Activated CD4-positive, alpha-beta T cell treated with anti-CD3 and anti-CD28 coated beads, Interleukin-2, amount 10 ng/mL, durations not matched to agents 7 days and 5 days (primary cell): ENCODE results near the gene NDUFB10. TPM values are rescaled to one million over a fixed set of nuclear protein-coding genes. Genes with fewer than 3 reads are reported as not detected.
A peak's percentile ranks its signal among the peaks of the same experiment; 100 is the strongest.
"Not testable (repeated sequence)": the region's sequence is repeated elsewhere in the genome, so short reads cannot be mapped to it uniquely, and the experiment has no call there.

ENCODE experiments used
- CTCF ChIA-PET: fragments of 350-600 bp; sonication (Branson Sonifier 250); formaldehyde crosslinking; loops from one replicate; lab custom pipeline; 2021; ENCODE audit warnings: antibody characterized with exemption; lab: Charles Lee
- POLR2A ChIA-PET: fragments of 350-600 bp; sonication (Branson Sonifier 250); formaldehyde crosslinking; loops from one replicate; lab custom pipeline; 2021; ENCODE audit warnings: antibody characterized with exemption; lab: Charles Lee
- DNase-seq: peaks from one replicate; pipeline ENCODE4 v3.0.0-alpha.2; 2020
- H3K27ac Mint-ChIP-seq: one replicate; pipeline ENCODE4 v1.8.0; 2021; ENCODE audit warnings: mild to moderate bottlenecking, moderate library complexity, mixed read lengths
- H3K27me3 Mint-ChIP-seq: one replicate; pipeline ENCODE4 v1.8.0; 2021; ENCODE audit warnings: mixed read lengths
- H3K36me3 Mint-ChIP-seq: one replicate; pipeline ENCODE4 v1.8.0; 2021; ENCODE audit warnings: low read depth, mixed read lengths
- H3K4me1 Mint-ChIP-seq: one replicate; pipeline ENCODE4 v1.8.0; 2021; ENCODE audit warnings: mixed read lengths
- H3K4me3 Mint-ChIP-seq: one replicate; pipeline ENCODE4 v1.8.0; 2021; ENCODE audit warnings: mild to moderate bottlenecking, moderate library complexity, mixed read lengths
- H3K9me3 Mint-ChIP-seq: one replicate; pipeline ENCODE4 v1.8.0; 2021; ENCODE audit warnings: mixed read lengths
- total RNA-seq, 2 experiments: library from RNA; stranded (reverse); gene quantifications; one replicate each; pipeline ENCODE4 v1.2.3, GENCODE V29; 2021

The NDUFB10 gene
- total RNA-seq, 2 experiments from 2014 or later: 103 to 125 TPM

- Mint-ChIP-seq H3K36me3 (peaks cover 29% of the 10 kb centered on the region), H3K27me3 (no peaks in the 10 kb centered on the region), H3K9me3 (no peaks in the 10 kb centered on the region), H3K4me3 (peak overlapping the region; percentile 93), H3K27ac (peak overlapping the region; percentile 60), H3K4me1 (peaks cover 41% of the 10 kb centered on the region)
- no peak for DNase-seq
- ChIA-PET CTCF (interaction anchor here (1.0 to 2.0 kb wide), 3 partner anchors 8 to 132 kb away, joined by 3 to 6 read pairs (median 4); partner anchors contain the start of genes FAHD1 and HAGH), POLR2A (no interaction called here)
Observed at GRCh38 chr16:1958715-1959268, 546 bp upstream of the NDUFB10 start.

- no peaks in the 10 kb centered on the region for H3K9me3 Mint-ChIP-seq
- peaks cover 49% of the 10 kb centered on the region for H3K4me1 Mint-ChIP-seq
- no peak for DNase-seq
- H3K4me3 Mint-ChIP-seq: peak overlapping the region; percentile 93
- peaks cover 40% of the 10 kb centered on the region for H3K36me3 Mint-ChIP-seq
- CTCF ChIA-PET: interaction anchor here (1.1 kb wide), 1 partner anchor 61 kb away, joined by 3 read pairs; no protein-coding TSS in a partner anchor
- no peaks in the 10 kb centered on the region for H3K27me3 Mint-ChIP-seq
- peak overlapping the region; percentile 93 for H3K27ac Mint-ChIP-seq
- POLR2A ChIA-PET: no interaction called here
Observed at GRCh38 chr16:1960665-1961630, 1.6 kb downstream of the NDUFB10 start.

GRCh38 chr16:1961651-1962067 is 2.3 kb downstream of the NDUFB10 start:
- Mint-ChIP-seq H3K36me3 (peaks cover 40% of the 10 kb centered on the region), H3K4me1 (peaks cover 49% of the 10 kb centered on the region), H3K27ac (peak overlapping the region; percentile 66), H3K4me3 (peak overlapping the region; percentile 81), H3K9me3 (no peaks in the 10 kb centered on the region), H3K27me3 (no peaks in the 10 kb centered on the region)
- POLR2A ChIA-PET: no interaction called here
- CTCF ChIA-PET: no interaction called here
- no peak for DNase-seq

GRCh38 chr16:1962161-1963153 is 3.1 kb downstream of the NDUFB10 start:
- Mint-ChIP-seq H3K4me1 (peaks cover 49% of the 10 kb centered on the region), H3K27ac (peak overlapping the region; percentile 96), H3K36me3 (peaks cover 40% of the 10 kb centered on the region), H3K4me3 (peak overlapping the region; percentile 81)
- CTCF ChIA-PET, POLR2A ChIA-PET, H3K27me3 Mint-ChIP-seq, DNase-seq, H3K9me3 Mint-ChIP-seq: not testable (repeated sequence)

- Mint-ChIP-seq H3K27ac (peak overlapping the region; percentile 96), H3K4me3 (peak overlapping the region; percentile 81), H3K36me3 (peaks cover 40% of the 10 kb centered on the region), H3K9me3 (no peaks in the 10 kb centered on the region), H3K27me3 (no peaks in the 10 kb centered on the region), H3K4me1 (peaks cover 48% of the 10 kb centered on the region)
- peak; percentile 44 for DNase-seq
- POLR2A ChIA-PET: interaction anchor here (0.9 to 1.3 kb wide), 3 partner anchors 20 to 181 kb away, joined by 3 to 8 read pairs (median 4); partner anchors contain the start of genes GFER, NUBP2 and SPSB3
- CTCF ChIA-PET: interaction anchor here (0.8 to 1.4 kb wide), 4 partner anchors 12 to 20 kb away, joined by 3 to 7 read pairs (median 4); partner anchors contain the start of gene GFER
Observed at GRCh38 chr16:1963806-1964505, 4.6 kb downstream of the NDUFB10 start.

- POLR2A ChIA-PET: interaction anchor here (0.6 to 1.3 kb wide), 6 partner anchors 8 to 521 kb away, joined by 3 to 8 read pairs (median 3); partner anchors contain the start of genes GFER, NUBP2 and SPSB3
- H3K27me3 Mint-ChIP-seq: no peaks in the 10 kb centered on the region
- no peaks in the 10 kb centered on the region for H3K9me3 Mint-ChIP-seq
- peaks cover 45% of the 10 kb centered on the region for H3K4me1 Mint-ChIP-seq
- peak within 1 kb of the TSS; percentile 81 for H3K4me3 Mint-ChIP-seq
- H3K27ac Mint-ChIP-seq: peak within 1 kb of the TSS; percentile 96
- peaks cover 40% of the 10 kb centered on the region for H3K36me3 Mint-ChIP-seq
- peak; percentile 99 for DNase-seq
- CTCF ChIA-PET: interaction anchor here (0.7 to 1.4 kb wide), 6 partner anchors 12 to 191 kb away, joined by 3 to 7 read pairs (median 4); partner anchors contain the start of genes GFER, NUBP2, SPSB3 and TRAF7
Observed at GRCh38 chr16:1964506-1965395, 5.4 kb downstream of the NDUFB10 start, which contains the start of gene RPS2. TSS of gene RPS2 (minus strand) at chr16:1964826. CDS start at chr16:1964625, 201 bp downstream.

GRCh38 chr16:1965396-1966001 is 6.2 kb downstream of the NDUFB10 start:
- no peak for DNase-seq
- no peaks in the 10 kb centered on the region for H3K27me3 Mint-ChIP-seq
- ChIA-PET POLR2A (interaction anchor here (0.6 to 1.3 kb wide), 6 partner anchors 9 to 520 kb away, joined by 3 to 8 read pairs (median 3); partner anchors contain the start of genes GFER, NUBP2 and SPSB3), CTCF (interaction anchor here (0.7 to 1.4 kb wide), 5 partner anchors 13 to 190 kb away, joined by 3 to 7 read pairs (median 4); partner anchors contain the start of genes GFER, NUBP2, SPSB3 and TRAF7)
- H3K27ac Mint-ChIP-seq: peak overlapping the region; percentile 96
- H3K4me3 Mint-ChIP-seq: peak overlapping the region; percentile 81
- peaks cover 42% of the 10 kb centered on the region for H3K4me1 Mint-ChIP-seq
- H3K9me3 Mint-ChIP-seq: no peaks in the 10 kb centered on the region
- peaks cover 40% of the 10 kb centered on the region for H3K36me3 Mint-ChIP-seq

- H3K36me3 Mint-ChIP-seq: peaks cover 34% of the 10 kb centered on the region
- POLR2A ChIA-PET: no interaction called here
Observed at GRCh38 chr16:1966460-1966859, 7.1 kb downstream of the NDUFB10 start, which contains the start of gene RNF151. TSS of gene RNF151 (plus strand) at chr16:1966856. CDS start at chr16:1966882, 26 bp downstream.

GRCh38 chr16:1968146-1968953 is 9.0 kb downstream of the NDUFB10 start:
- POLR2A ChIA-PET: no interaction called here

More at GRCh38 chr16:1966460-1966859, 7.1 kb downstream of the NDUFB10 start, which contains the start of gene RNF151:
- CTCF ChIA-PET: interaction anchor here (1.1 kb wide), 1 partner anchor 38 kb away, joined by 4 read pairs; no protein-coding TSS in a partner anchor
- Mint-ChIP-seq H3K4me3 (peak within 1 kb of the TSS; percentile 81), H3K27ac (peak within 1 kb of the TSS; percentile 96), H3K9me3 (no peaks in the 10 kb centered on the region), H3K4me1 (peaks cover 40% of the 10 kb centered on the region), H3K27me3 (no peaks in the 10 kb centered on the region)
- no peak for DNase-seq

More at GRCh38 chr16:1968146-1968953, 9.0 kb downstream of the NDUFB10 start:
- Mint-ChIP-seq H3K27me3 (no peaks in the 10 kb centered on the region), H3K4me3 (no peak overlapping the region), H3K36me3 (peaks cover 18% of the 10 kb centered on the region), H3K4me1 (peaks cover 34% of the 10 kb centered on the region), H3K9me3 (no peaks in the 10 kb centered on the region), H3K27ac (no peak overlapping the region)
- no peak for DNase-seq
- CTCF ChIA-PET: interaction anchor here (0.7 to 0.9 kb wide), 2 partner anchors 39 to 291 kb away, joined by 3 read pairs; no protein-coding TSS in a partner anchor
